Hepatocyte (in vitro differentiated cells): Measurements from ENCODE around the gene DCAF15. TPM values are rescaled to one million over a fixed set of nuclear protein-coding genes. Genes with fewer than 3 reads are reported as not detected.
"Not testable (repeated sequence)": the region's sequence is repeated elsewhere in the genome, so short reads cannot be mapped to it uniquely, and the experiment has no call there.

ENCODE experiments used
- DNase-seq: peaks from one replicate; pipeline ENCODE4 v3.0.0-alpha.2; 2016; ENCODE audit warnings: low spot score
- H2AFZ ChIP-seq: fragments of 200-600 bp; sonication (generic); 2 replicates; pipeline ENCODE4 v1.6.0; 2016; ENCODE audit warnings: antibody characterized with exemption, mild to moderate bottlenecking
- H3K27ac ChIP-seq: fragments of 200-600 bp; sonication (generic); 2 replicates; pipeline ENCODE4 v1.5.1; 2016; ENCODE audit warnings: mild to moderate bottlenecking
- H3K27me3 ChIP-seq: fragments of 200-600 bp; sonication (generic); 2 replicates; pipeline ENCODE4 v1.6.1; 2016
- H3K36me3 ChIP-seq: fragments of 200-600 bp; sonication (generic); replicated peaks from 2 replicates; pipeline ENCODE4 v1.5.1; 2016; ENCODE audit warnings: low read depth; ENCODE audit not compliant: insufficient read depth
- H3K4me1 ChIP-seq: fragments of 200-600 bp; sonication (generic); 2 replicates; pipeline ENCODE4 v1.5.1; 2016; ENCODE audit warnings: mild to moderate bottlenecking, moderate library complexity; ENCODE audit not compliant: insufficient read depth
- H3K4me2 ChIP-seq: fragments of 200-600 bp; sonication (generic); 2 replicates; pipeline ENCODE4 v1.6.0; 2016
- H3K4me3 ChIP-seq: fragments of 200-600 bp; sonication (generic); 2 replicates; pipeline ENCODE4 v1.5.1; 2016; ENCODE audit warnings: mild to moderate bottlenecking
- H3K79me2 ChIP-seq: fragments of 200-600 bp; sonication (generic); 2 replicates; pipeline ENCODE4 v1.6.0; 2017; ENCODE audit warnings: mild to moderate bottlenecking
- H3K9me2 ChIP-seq: fragments of 200-600 bp; sonication (generic); replicated peaks from 2 replicates; pipeline ENCODE4 v1.6.0; 2017; ENCODE audit warnings: mild to moderate bottlenecking; ENCODE audit not compliant: insufficient read depth
- H3K9me3 ChIP-seq: fragments of 200-600 bp; sonication (generic); 2 replicates; pipeline ENCODE4 v1.5.1; 2016; ENCODE audit warnings: low read depth, mild to moderate bottlenecking
- H4K20me1 ChIP-seq: fragments of 200-600 bp; sonication (generic); 2 replicates; pipeline ENCODE4 v1.6.0; 2016; ENCODE audit warnings: mild to moderate bottlenecking; ENCODE audit not compliant: insufficient read depth, poor library complexity, severe bottlenecking
- CTCF ChIP-seq: fragments of 200-600 bp; sonication (generic); IDR thresholded peaks from 2 replicates; pipeline ENCODE4 v1.5.1; 2016; ENCODE audit warnings: antibody characterized with exemption, mild to moderate bottlenecking; ENCODE audit not compliant: poor library complexity
- EZH2 ChIP-seq: fragments of 200-600 bp; sonication (generic); IDR thresholded peaks from 2 replicates; pipeline ENCODE4 v1.6.1; 2016; ENCODE audit warnings: antibody characterized with exemption, mild to moderate bottlenecking, borderline replicate concordance
- EZH2phosphoT487 ChIP-seq: fragments of 200-600 bp; sonication (generic); IDR thresholded peaks from one replicate; pipeline ENCODE4 v1.6.1; 2018; ENCODE audit warnings: antibody characterized with exemption, mild to moderate bottlenecking, low read depth, moderate library complexity; ENCODE audit not compliant: unreplicated experiment, severe bottlenecking
- WGBS: methylation state at CpG from one replicate; pipeline ENCODE4 v1.1.6; 2016; ENCODE audit warnings: low lambda C conversion rate; ENCODE audit errors: missing lambda C conversion rate; 5-methylcytosine and 5-hydroxymethylcytosine counted together
- polyA plus RNA-seq: library from polyadenylated mRNA; unstranded; fragments of >200 nt; fragmentation: Nextera tagmentation; extraction: Ambion mirVana; gene quantifications from 2 replicates; pipeline ENCODE4 v1.2.1, GENCODE V29; 2016
- total RNA-seq: library from RNA; depleted of rRNA; stranded (reverse); fragments of >200 nt; gene quantifications from 2 replicates; pipeline ENCODE4 v1.2.3, GENCODE V29; 2014

The DCAF15 gene
- total and polyA plus RNA-seq, 2 experiments from 2014 or later = 13.4 to 16.4 TPM

DNA sequence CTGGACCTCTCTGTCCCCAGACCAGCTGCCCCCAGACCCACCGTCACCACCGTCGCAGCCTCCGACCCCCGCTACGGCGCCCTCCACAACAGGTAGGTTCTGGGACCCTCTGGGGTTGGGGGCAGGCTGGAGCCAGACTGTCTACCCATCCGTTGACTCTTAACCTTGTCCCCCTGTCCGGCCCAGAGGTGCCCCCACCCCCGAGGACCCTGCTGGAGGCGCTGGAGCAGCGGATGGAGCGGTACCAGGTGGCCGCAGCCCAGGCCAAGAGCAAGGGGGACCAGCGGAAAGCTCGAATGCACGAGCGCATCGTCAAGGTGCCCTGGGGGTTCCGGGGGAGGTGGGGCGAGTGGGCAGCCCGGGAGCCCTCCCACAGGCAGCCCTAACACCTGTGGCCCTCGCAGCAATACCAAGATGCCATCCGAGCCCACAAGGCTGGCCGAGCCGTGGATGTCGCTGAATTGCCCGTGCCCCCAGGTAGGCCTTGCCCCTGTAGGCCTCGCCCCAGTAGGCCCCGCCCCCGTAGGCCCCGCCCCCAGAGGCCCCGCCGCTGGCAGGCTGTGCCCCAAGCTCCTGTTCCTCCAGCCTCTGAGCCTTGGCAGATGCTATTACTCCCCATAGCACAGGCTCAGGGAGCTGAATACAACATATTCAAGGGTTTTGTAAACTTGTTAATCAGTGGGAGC is 33.4 kb upstream of the DCAF15 start:
- 94% methylated on average over 20 of the region's 34 CpGs for WGBS
- no peak for DNase-seq
- Histone ChIP-seq H3K9me2 (no peaks in the 10 kb centered on the region), H3K4me1 (no peaks in the 10 kb centered on the region), H4K20me1 (no peaks in the 10 kb centered on the region), H3K79me2 (no peaks in the 10 kb centered on the region), H3K4me2 (no peak overlapping the region), H2AFZ (no peak overlapping the region), H3K4me3 (no peak overlapping the region), H3K36me3 (no peaks in the 10 kb centered on the region), H3K27me3 (no peaks in the 10 kb centered on the region), H3K9me3 (no peaks in the 10 kb centered on the region), H3K27ac (no peak overlapping the region)
- TF ChIP-seq EZH2 = no peak
- no peak for TF ChIP-seq EZH2phosphoT487
- no peak for TF ChIP-seq CTCF

- Histone ChIP-seq H3K4me3 (no peak overlapping the region), H2AFZ (no peak overlapping the region), H3K79me2 (no peaks in the 10 kb centered on the region), H3K4me2 (no peak overlapping the region), H4K20me1 (no peaks in the 10 kb centered on the region), H3K27ac (no peak overlapping the region), H3K9me3 (no peaks in the 10 kb centered on the region), H3K36me3 (no peaks in the 10 kb centered on the region), H3K4me1 (no peaks in the 10 kb centered on the region), H3K9me2 (no peaks in the 10 kb centered on the region), H3K27me3 (no peaks in the 10 kb centered on the region)
- TF ChIP-seq CTCF (no peak), EZH2phosphoT487 (no peak), EZH2 (no peak)
- 100% methylated on average over 9 of the region's 11 CpGs for WGBS
- no peak for DNase-seq
These were observed 31.8 kb upstream of the DCAF15 start for GRCh38 chr19:13920524-13920923.

GRCh38 chr19:13920940-13921747 is 31.2 kb upstream of the DCAF15 start:
- H4K20me1 ChIP-seq = no peaks in the 10 kb centered on the region
- no peaks in the 10 kb centered on the region for H3K9me2 ChIP-seq
- H3K36me3 ChIP-seq = no peaks in the 10 kb centered on the region
- H2AFZ ChIP-seq = no peak overlapping the region
- H3K4me1 ChIP-seq = no peaks in the 10 kb centered on the region
- TF ChIP-seq EZH2 (no peak), CTCF (no peak), EZH2phosphoT487 (no peak)
- 93% methylated on average over 2 of the region's 2 CpGs for WGBS
- no peak overlapping the region for H3K4me3 ChIP-seq
- no peak overlapping the region for H3K4me2 ChIP-seq
- no peaks in the 10 kb centered on the region for H3K27me3 ChIP-seq
- H3K27ac ChIP-seq = no peak overlapping the region
- no peak for DNase-seq
- H3K79me2 ChIP-seq = no peaks in the 10 kb centered on the region
- no peaks in the 10 kb centered on the region for H3K9me3 ChIP-seq

- not testable (repeated sequence) for H4K20me1 ChIP-seq, H3K9me3 ChIP-seq, H3K79me2 ChIP-seq, H3K9me2 ChIP-seq, H3K4me1 ChIP-seq, H3K4me3 ChIP-seq, H3K36me3 ChIP-seq, H3K27ac ChIP-seq, H3K4me2 ChIP-seq, DNase-seq, H2AFZ ChIP-seq, H3K27me3 ChIP-seq
- WGBS = 95% methylated on average over 6 of the region's 6 CpGs
These were observed 30.2 kb upstream of the DCAF15 start for GRCh38 chr19:13922118-13922517.
